Lung (tissue), 12 donors: ENCODE measurements around the gene TFF1. TPM values are rescaled to one million over a fixed set of nuclear protein-coding genes. Genes with fewer than 3 reads are reported as not detected.

ENCODE experiments used
- ATAC-seq: fragments of 200-7000 bp; cut with Tn5 transposase; one replicate; pipeline ENCODE4 v1.9.1; 2020; ENCODE audit warnings: moderate number of reproducible peaks; ENCODE audit not compliant: insufficient read depth, low FRiP score
- DNase-seq, 3 donors: peaks; one replicate each; pipeline ENCODE4 v3.0.0-alpha.2; 2013 to 2017
- H3K27ac ChIP-seq, 2 donors: one replicate each; pipeline ENCODE4 v1.5.1; 2013; ENCODE audit warnings: mild to moderate bottlenecking in 2 of 2, moderate library complexity in 2 of 2, control low read depth in 1 of 2, inconsistent platforms in 1 of 2, low read depth in 1 of 2, low read length in 1 of 2
- H3K27me3 ChIP-seq, 3 donors: one replicate each; pipeline ENCODE4 v1.5.1; 2013; ENCODE audit warnings: low read length in 2 of 3; ENCODE audit not compliant: control insufficient read depth in 3 of 3, insufficient read depth in 3 of 3
- H3K36me3 ChIP-seq, 4 donors: one replicate each; pipeline ENCODE4 v1.5.1; 2013; ENCODE audit warnings: low read length in 4 of 4, mild to moderate bottlenecking in 1 of 4, moderate library complexity in 1 of 4; ENCODE audit not compliant: control insufficient read depth in 4 of 4, insufficient read depth in 4 of 4
- H3K4me1 ChIP-seq, 5 donors: one replicate each; pipeline ENCODE4 v1.5.1; 2013; ENCODE audit warnings: low read length in 5 of 5, mild to moderate bottlenecking in 2 of 5, moderate library complexity in 1 of 5; ENCODE audit not compliant: control insufficient read depth in 5 of 5, insufficient read depth in 5 of 5
- H3K4me3 ChIP-seq: one replicate; pipeline ENCODE4 v1.5.1; 2013; ENCODE audit warnings: mild to moderate bottlenecking, control low read depth, moderate library complexity
- H3K9ac ChIP-seq, 2 donors: one replicate each; pipeline ENCODE4 v1.5.1; 2013; ENCODE audit warnings: low read length in 2 of 2, control low read depth in 1 of 2; ENCODE audit not compliant: insufficient read depth in 1 of 2
- H3K9me3 ChIP-seq, 4 donors: one replicate each; pipeline ENCODE4 v1.5.1; 2013; ENCODE audit warnings: low read length in 3 of 4, mild to moderate bottlenecking in 1 of 4, moderate library complexity in 1 of 4; ENCODE audit not compliant: control insufficient read depth in 4 of 4, insufficient read depth in 3 of 4
- WGBS, 2 donors: extraction: QIAGEN DNeasy Blood & Tissue Kit; methylation state at CpG; one replicate each; pipeline ENCODE4 v1.1.7; 2013; 5-methylcytosine and 5-hydroxymethylcytosine counted together
- polyA plus RNA-seq, 2 donors: library from polyadenylated mRNA; stranded (reverse); fragments of 200-250 nt; gene quantifications; one replicate each; pipeline ENCODE4 v1.2.1, GENCODE V29; 2013
- total RNA-seq, 2 donors: library from RNA; depleted of rRNA in 1 of 2; stranded (reverse); fragments of >200 nt in 1 of 2; gene quantifications; one replicate each; pipeline ENCODE4 v1.2.1, GENCODE V29; 2014 to 2021
- TF ChIP-seq, protein P1 (sequence below): IDR thresholded peaks from 2 replicates; pipeline ENCODE4 v1.5.1; 2012; ENCODE audit warnings: mild to moderate bottlenecking; ENCODE audit errors: control extremely low read depth, extremely low read depth
- donor health status: control.
- donor health status: control.
- donor health status: Bipolar disorder and iron deficiency.
- donor health status: healthy.
- donor health status: DM: yes; HTN: yes; CAD: no.

TFF1 gene
- total and polyA plus RNA-seq, 4 donors = 0.83 to 3.8 (median 1.2) TPM; not detected in 1

- H3K9me3 ChIP-seq = peaks cover 0 to 2% (median 0%) of the 10 kb centered on the region in 4 donors
- TF ChIP-seq, protein P1, sequence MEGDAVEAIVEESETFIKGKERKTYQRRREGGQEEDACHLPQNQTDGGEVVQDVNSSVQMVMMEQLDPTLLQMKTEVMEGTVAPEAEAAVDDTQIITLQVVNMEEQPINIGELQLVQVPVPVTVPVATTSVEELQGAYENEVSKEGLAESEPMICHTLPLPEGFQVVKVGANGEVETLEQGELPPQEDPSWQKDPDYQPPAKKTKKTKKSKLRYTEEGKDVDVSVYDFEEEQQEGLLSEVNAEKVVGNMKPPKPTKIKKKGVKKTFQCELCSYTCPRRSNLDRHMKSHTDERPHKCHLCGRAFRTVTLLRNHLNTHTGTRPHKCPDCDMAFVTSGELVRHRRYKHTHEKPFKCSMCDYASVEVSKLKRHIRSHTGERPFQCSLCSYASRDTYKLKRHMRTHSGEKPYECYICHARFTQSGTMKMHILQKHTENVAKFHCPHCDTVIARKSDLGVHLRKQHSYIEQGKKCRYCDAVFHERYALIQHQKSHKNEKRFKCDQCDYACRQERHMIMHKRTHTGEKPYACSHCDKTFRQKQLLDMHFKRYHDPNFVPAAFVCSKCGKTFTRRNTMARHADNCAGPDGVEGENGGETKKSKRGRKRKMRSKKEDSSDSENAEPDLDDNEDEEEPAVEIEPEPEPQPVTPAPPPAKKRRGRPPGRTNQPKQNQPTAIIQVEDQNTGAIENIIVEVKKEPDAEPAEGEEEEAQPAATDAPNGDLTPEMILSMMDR = no peak
- H3K4me3 ChIP-seq = no peak overlapping the region
- H3K36me3 ChIP-seq = no peaks in the 10 kb centered on the region
- DNase-seq (no peak), ATAC-seq (no peak)
- H3K27me3 ChIP-seq = no peaks in the 10 kb centered on the region
- H3K9ac ChIP-seq = no peak overlapping the region
- H3K4me1 ChIP-seq = peaks cover 0 to 6% (median 0%) of the 10 kb centered on the region in 5 donors
- no peak overlapping the region for H3K27ac ChIP-seq
- WGBS, 2 donors = 83 to 86% methylated on average over 5 of the region's 5 CpGs
These were observed 41.1 kb upstream of the TFF1 start for GRCh38 chr21:42407476-42407875.

DNA sequence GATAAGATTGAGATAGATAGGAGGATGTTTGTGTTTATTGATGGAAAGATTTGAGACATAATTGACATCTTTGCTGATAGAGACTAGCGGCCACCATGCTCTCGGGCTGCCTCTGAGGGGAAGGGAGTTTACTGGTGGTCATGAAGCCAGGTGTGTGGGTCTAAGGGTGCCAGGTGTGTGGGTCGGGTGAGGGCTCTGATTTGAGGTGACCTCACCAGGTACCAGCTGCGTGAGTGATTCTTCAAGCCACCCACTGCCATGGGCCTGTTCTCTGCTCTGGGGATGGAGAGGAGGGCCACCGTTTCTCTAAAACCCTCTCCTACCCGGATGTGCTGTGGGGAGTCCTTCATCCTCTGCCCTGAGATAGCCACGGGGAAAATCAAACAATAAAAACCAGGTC is 40.5 kb upstream of the TFF1 start:
- Histone ChIP-seq H3K27ac (no peak overlapping the region), H3K27me3 (no peaks in the 10 kb centered on the region), H3K9ac (no peak overlapping the region), H3K9me3 (no peaks in the 10 kb centered on the region), H3K4me1 (peaks cover 0 to 2% (median 0%) of the 10 kb centered on the region in 5 donors), H3K36me3 (no peaks in the 10 kb centered on the region), H3K4me3 (no peak overlapping the region)
- DNase-seq (no peak), ATAC-seq (no peak)
- TF ChIP-seq, protein P1 = no peak
- 74 to 88% methylated on average over 7 of the region's 7 CpGs for WGBS, 2 donors

DNA sequence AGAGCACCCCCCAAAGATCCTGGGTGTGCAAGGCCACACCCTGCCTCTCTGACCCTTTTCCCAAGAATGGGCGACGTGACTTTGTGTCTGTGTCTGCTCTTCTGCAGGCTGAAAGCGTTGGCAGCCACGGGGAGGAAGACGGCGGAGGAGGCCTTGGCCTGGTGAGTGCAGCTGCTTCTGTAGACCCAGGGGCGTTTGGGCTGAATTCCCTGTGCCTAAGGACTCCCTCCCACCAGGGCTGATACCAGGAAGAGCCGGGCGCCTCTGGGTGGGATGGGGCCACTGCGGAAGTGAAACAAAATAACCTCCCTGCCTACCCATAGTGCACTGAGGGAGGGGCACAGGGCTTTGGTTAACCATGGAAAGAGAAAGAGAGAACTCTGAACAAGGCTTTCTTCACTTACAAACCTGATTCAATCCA is 39.9 kb upstream of the TFF1 start:
- TF ChIP-seq, protein P1 = no peak
- Histone ChIP-seq H3K9me3 (peaks cover 0 to 3% (median 0%) of the 10 kb centered on the region in 4 donors), H3K4me3 (no peak overlapping the region), H3K9ac (no peak overlapping the region), H3K4me1 (no peaks in the 10 kb centered on the region), H3K27ac (no peak overlapping the region), H3K36me3 (no peaks in the 10 kb centered on the region), H3K27me3 (no peaks in the 10 kb centered on the region)
- no peak for DNase-seq
- 81 to 91% methylated on average over 8 to 10 of the region's 10 CpGs for WGBS, 2 donors
- ATAC-seq = no peak
